A549 (cell line): ENCODE results near the gene LMX1B. TPM values are rescaled to one million over a fixed set of nuclear protein-coding genes. Genes with fewer than 3 reads are reported as not detected.

Source experiments
- ATAC-seq, 2 experiments: fragments of 200-7000 bp in 1 of 2; fragments of >200 bp in 1 of 2; cut with Nextera tagmentation in 1 of 2; cut with Tn5 transposase in 1 of 2; 3 replicates each; pipeline versions ENCODE4 v1.8.0 to v1.9.1; 2018 to 2020; ENCODE audit warnings: mild to moderate bottlenecking in 1 of 2, moderate library complexity in 1 of 2
- CTCF ChIA-PET: fragments of 300-600 bp; sonication (Branson Sonifier 250); formaldehyde crosslinking; extraction: SDS; loops from one replicate; lab custom pipeline; 2021; ENCODE audit warnings: antibody characterized with exemption, inconsistent platforms; lab: Yijun Ruan, JAX
- POLR2A ChIA-PET: fragments of 350-600 bp; formaldehyde crosslinking; extraction: SDS; loops from one replicate; lab custom pipeline; 2021; ENCODE audit warnings: antibody characterized with exemption, inconsistent platforms; lab: Yijun Ruan, JAX
- DNase-seq, 2 experiments: peaks; one replicate each; pipeline versions ENCODE4 v3.0.0 to v3.0.0-alpha.2; 2011 to 2016; ENCODE audit warnings: low read depth in 1 of 2, low spot score in 1 of 2
- FAIRE-seq: peaks from 2 replicates; lab custom pipeline; 2011; peaks lifted over from hg19 to GRCh38; lab: Jason Lieb, UNC
- H3K27ac ChIP-seq, 2 experiments: fragments of >200 bp; sonication (Bioruptor Twin); formaldehyde crosslinking; 3 replicates each; pipeline ENCODE4 v1.5.1; 2016 to 2017
- H3K4me1 ChIP-seq: fragments of >200 bp; sonication (Bioruptor Twin); formaldehyde crosslinking; 3 replicates; pipeline ENCODE4 v1.6.1; 2016
- H3K4me2 ChIP-seq: fragments of >200 bp; sonication (Bioruptor Twin); formaldehyde crosslinking; 3 replicates; pipeline ENCODE4 v1.6.1; 2016
- H3K4me3 ChIP-seq: fragments of >200 bp; sonication (Bioruptor Twin); formaldehyde crosslinking; 3 replicates; pipeline ENCODE4 v1.5.1; 2016
- H3K9me3 ChIP-seq: fragments of >200 bp; sonication (Bioruptor Twin); formaldehyde crosslinking; 3 replicates; pipeline ENCODE4 v1.6.1; 2016
- CHD2 ChIP-seq: fragments of 150-350 bp; IDR thresholded peaks from 2 replicates; pipeline ENCODE4 v1.6.1; 2014; ENCODE audit warnings: low read length; ENCODE audit not compliant: partially characterized antibody
- EHMT2 ChIP-seq: fragments of 200-600 bp; sonication (generic); IDR thresholded peaks from 2 replicates; pipeline ENCODE4 v1.6.1; 2016; ENCODE audit warnings: antibody characterized with exemption, low read depth, mild to moderate bottlenecking, moderate library complexity
- FOSB ChIP-seq: fragments of 250-450 bp; sonication (Bioruptor Pico); IDR thresholded peaks from 2 replicates; pipeline ENCODE4 v1.5.0; 2020; ENCODE audit warnings: mild to moderate bottlenecking, moderate library complexity
- HEYL ChIP-seq: fragments of 250-450 bp; sonication (Bioruptor Pico); IDR thresholded peaks from 2 replicates; pipeline ENCODE4 v1.8.0; 2021; ENCODE audit warnings: mild to moderate bottlenecking, moderate library complexity
- HOXB13 ChIP-seq: fragments of 250-450 bp; sonication (Bioruptor Pico); IDR thresholded peaks from 2 replicates; pipeline ENCODE4 v1.5.0; 2020; ENCODE audit warnings: low read depth, mild to moderate bottlenecking, moderate library complexity
- MYC ChIP-seq: IDR thresholded peaks from 2 replicates; pipeline ENCODE4 v1.6.1; 2012; ENCODE audit warnings: mild to moderate bottlenecking, inconsistent platforms, low read length, improper control_type of control experiment, borderline replicate concordance
- NFE2L2 ChIP-seq: fragments of 150-350 bp; conservative IDR thresholded peaks from 2 replicates; pipeline ENCODE4 v1.6.1; 2014; ENCODE audit warnings: low read length
- RAD21 ChIP-seq, 2 experiments: fragments of >200 bp in 1 of 2; sonication (Bioruptor Twin) in 1 of 2; formaldehyde crosslinking in 1 of 2; IDR thresholded peaks in 1 of 2; conservative IDR thresholded peaks in 1 of 2; 2 replicates in 1 of 2; 3 replicates in 1 of 2; pipeline ENCODE4 v1.6.1; 2012 to 2018; ENCODE audit warnings: inconsistent platforms in 1 of 2
- RNF2 ChIP-seq: fragments of 200-600 bp; sonication (generic); IDR thresholded peaks from 2 replicates; pipeline ENCODE4 v1.6.1; 2016; ENCODE audit warnings: low read depth, mild to moderate bottlenecking, antibody characterized with exemption, moderate library complexity, borderline replicate concordance
- SMC3 ChIP-seq: fragments of >200 bp; sonication (Bioruptor Twin); formaldehyde crosslinking; IDR thresholded peaks from 3 replicates; pipeline ENCODE4 v1.6.1; 2018; ENCODE audit warnings: inconsistent platforms
- ZFP36 ChIP-seq: fragments of 450-650 bp; IDR thresholded peaks from 2 replicates; pipeline ENCODE4 v1.6.1; 2014; ENCODE audit warnings: borderline replicate concordance; ENCODE audit not compliant: partially characterized antibody
- WGBS: methylation state at CpG from one replicate; pipeline ENCODE4 v1.1.6; 2017; ENCODE audit errors: missing lambda C conversion rate; 5-methylcytosine and 5-hydroxymethylcytosine counted together
- polyA plus RNA-seq, 4 experiments: library from polyadenylated mRNA; depleted of rRNA in 3 of 4; stranded (reverse); fragments of >200 nt; fragmentation: RNase III in 1 of 4; extraction: RNeasy Plus Mini Kit Qiagen cat#74134 plus additional on column Dnase treatment in 1 of 4; gene quantifications; 2 replicates in 3 of 4; 3 replicates in 1 of 4; pipeline ENCODE4 v1.2.3, GENCODE V29; 2011 to 2017
- TF ChIP-seq, protein P1 (sequence below): fragments of 200-600 bp; sonication (generic); IDR thresholded peaks from 2 replicates; pipeline ENCODE4 v1.6.1; 2016; ENCODE audit warnings: antibody characterized with exemption, mild to moderate bottlenecking, moderate library complexity
- TF ChIP-seq, protein P2 (sequence below): fragments of >200 bp; sonication (Bioruptor Twin); formaldehyde crosslinking; IDR thresholded peaks from 3 replicates; pipeline ENCODE4 v1.5.1; 2016
- TF ChIP-seq, protein P3 (sequence below): IDR thresholded peaks from 2 replicates; pipeline ENCODE4 v1.6.1; 2012
- TF ChIP-seq, protein P4 (sequence below): fragments of 250-450 bp; sonication (Bioruptor Pico); IDR thresholded peaks from 2 replicates; pipeline ENCODE4 v1.5.0; 2020; ENCODE audit warnings: low read depth, mild to moderate bottlenecking, moderate library complexity
- TF ChIP-seq, protein P5 (sequence below): fragments of >200 bp; sonication (Bioruptor Twin); formaldehyde crosslinking; IDR thresholded peaks from 2 replicates; pipeline ENCODE4 v1.6.1; 2016

Gene LMX1B
- polyA plus RNA-seq, 2 of the 4 experiments (the other 2 are of a cell fraction) = 0.41 to 0.56 TPM

DNA sequence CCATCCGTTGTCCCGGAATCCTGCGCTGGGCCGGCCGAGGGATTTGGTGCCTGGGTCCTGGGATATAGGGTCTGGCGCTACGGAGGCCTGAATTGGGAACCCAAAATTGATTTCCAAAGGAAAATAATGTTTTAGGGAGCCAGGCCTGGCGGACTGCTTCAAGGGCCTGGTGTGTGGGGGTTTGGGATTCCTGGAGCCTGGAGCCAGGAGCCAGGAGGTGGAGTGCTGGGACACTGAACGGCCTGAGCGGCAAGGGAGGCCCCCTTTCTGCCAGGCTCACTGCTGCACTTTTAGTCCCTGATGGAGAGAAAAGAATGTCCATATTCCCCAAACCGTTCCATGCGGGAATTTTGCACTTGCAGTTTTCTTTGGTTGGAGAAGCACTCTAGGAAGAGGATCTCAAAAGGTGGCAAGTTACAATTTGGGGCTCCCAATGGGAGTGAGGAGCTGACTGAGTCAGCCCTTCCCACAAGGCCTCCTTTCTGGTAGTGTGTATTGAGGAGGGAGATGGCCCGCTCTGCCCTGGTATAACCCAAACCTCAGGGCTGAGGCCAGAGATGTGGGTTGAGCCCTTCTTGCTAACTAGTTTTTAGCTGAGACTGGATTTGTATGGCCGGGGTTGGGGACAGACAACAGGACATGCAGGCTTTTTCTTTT is 2.2 kb downstream of the LMX1B start:
- WGBS = 91% methylated on average over 14 of the region's 14 CpGs
- Histone ChIP-seq H3K27ac (no peak overlapping the region), H3K4me1 (peaks cover 17% of the 10 kb centered on the region), H3K4me3 (no peak overlapping the region), H3K4me2 (no peak overlapping the region), H3K9me3 (no peaks in the 10 kb centered on the region)
- TF ChIP-seq SMC3 (no peak), HOXB13 (CRISPR knock-in tag) (no peak)
- ChIA-PET POLR2A (no interaction called here), CTCF (interaction anchor here (1.0 to 1.4 kb wide), 3 partner anchors 12 to 90 kb away, joined by 3 to 4 read pairs (median 3); no protein-coding TSS in a partner anchor)
- ATAC-seq = no peak
- FAIRE-seq = no peak
- DNase-seq = no peak

DNA sequence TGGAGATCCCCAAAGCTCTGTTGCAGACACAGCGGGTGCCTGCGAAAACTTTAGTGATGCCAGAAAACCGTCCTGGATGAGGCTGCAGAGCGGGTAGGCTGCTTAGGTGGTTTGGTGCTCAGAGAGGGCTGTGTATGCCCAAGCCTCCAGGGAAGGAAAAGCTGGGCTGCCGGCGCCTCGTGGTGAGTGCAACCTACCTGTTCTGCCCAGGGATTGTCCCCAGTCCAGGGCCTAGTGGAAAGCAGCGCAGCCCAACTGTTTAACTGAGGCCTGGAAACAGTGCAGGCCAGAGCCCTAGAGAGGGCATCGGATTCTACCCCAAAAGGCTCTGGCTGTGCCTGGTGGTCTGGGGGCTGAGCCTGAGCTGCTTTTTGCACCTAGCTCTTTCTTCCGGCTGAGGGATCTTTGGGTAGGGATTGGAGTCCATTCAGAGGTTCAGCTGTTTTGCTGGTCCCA is 2.8 kb downstream of the LMX1B start:
- 89% methylated on average over 10 of the region's 10 CpGs for WGBS
- DNase-seq = no peak
- POLR2A ChIA-PET = no interaction called here
- CTCF ChIA-PET = interaction anchor here (1.0 to 1.4 kb wide), 4 partner anchors 12 to 165 kb away, joined by 3 to 4 read pairs (median 4); no protein-coding TSS in a partner anchor
- H3K4me3 ChIP-seq = no peak overlapping the region
- no peak for FAIRE-seq
- no peaks in the 10 kb centered on the region for H3K9me3 ChIP-seq
- TF ChIP-seq SMC3 (no peak), RNF2 (no peak)
- TF ChIP-seq, protein P1, sequence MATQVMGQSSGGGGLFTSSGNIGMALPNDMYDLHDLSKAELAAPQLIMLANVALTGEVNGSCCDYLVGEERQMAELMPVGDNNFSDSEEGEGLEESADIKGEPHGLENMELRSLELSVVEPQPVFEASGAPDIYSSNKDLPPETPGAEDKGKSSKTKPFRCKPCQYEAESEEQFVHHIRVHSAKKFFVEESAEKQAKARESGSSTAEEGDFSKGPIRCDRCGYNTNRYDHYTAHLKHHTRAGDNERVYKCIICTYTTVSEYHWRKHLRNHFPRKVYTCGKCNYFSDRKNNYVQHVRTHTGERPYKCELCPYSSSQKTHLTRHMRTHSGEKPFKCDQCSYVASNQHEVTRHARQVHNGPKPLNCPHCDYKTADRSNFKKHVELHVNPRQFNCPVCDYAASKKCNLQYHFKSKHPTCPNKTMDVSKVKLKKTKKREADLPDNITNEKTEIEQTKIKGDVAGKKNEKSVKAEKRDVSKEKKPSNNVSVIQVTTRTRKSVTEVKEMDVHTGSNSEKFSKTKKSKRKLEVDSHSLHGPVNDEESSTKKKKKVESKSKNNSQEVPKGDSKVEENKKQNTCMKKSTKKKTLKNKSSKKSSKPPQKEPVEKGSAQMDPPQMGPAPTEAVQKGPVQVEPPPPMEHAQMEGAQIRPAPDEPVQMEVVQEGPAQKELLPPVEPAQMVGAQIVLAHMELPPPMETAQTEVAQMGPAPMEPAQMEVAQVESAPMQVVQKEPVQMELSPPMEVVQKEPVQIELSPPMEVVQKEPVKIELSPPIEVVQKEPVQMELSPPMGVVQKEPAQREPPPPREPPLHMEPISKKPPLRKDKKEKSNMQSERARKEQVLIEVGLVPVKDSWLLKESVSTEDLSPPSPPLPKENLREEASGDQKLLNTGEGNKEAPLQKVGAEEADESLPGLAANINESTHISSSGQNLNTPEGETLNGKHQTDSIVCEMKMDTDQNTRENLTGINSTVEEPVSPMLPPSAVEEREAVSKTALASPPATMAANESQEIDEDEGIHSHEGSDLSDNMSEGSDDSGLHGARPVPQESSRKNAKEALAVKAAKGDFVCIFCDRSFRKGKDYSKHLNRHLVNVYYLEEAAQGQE = no peak
- H3K4me2 ChIP-seq = no peak overlapping the region
- ATAC-seq = no peak
- no peak overlapping the region for H3K27ac ChIP-seq
- peaks cover 17% of the 10 kb centered on the region for H3K4me1 ChIP-seq

DNA sequence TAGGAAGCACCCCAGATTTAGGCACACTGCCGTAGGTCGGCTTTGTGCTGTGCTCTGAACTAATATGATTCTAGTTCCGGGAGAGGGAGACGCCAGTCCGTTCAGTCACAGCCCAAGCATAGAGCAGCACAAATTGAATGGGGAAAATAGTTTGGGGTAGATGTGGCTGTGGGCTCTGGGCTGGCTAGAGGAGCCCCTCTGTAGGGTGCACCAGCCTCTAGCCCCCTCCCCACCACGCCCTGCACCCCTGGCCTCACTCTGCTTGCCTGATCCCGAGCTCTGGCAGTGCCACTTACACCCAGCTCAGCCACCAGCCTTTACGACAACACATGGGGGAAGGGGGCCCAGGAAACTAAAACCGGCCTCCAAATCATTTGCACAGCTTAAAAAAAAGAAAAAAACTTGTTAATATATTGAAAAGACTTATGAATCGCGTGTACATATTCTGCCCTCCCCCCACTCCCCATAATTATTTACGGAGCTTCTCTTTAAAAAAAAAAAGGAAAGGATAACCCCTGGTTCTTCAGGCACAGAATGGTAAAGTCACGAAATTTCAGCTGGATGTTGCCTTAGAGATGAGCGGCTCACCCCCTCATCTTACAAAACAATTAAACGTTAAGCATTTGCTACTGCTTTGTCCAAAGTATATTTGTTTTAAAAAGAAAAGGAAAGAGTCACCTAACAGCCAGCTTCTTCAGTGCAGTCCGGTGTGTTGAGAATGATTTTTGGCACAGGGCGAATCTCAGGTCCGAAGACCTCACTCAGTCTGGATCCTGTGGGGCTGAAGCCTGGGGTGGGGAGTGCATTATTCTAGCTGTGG is 3.5 kb downstream of the LMX1B start:
- FAIRE-seq = no peak
- 80% methylated on average over 18 of the region's 18 CpGs for WGBS
- H3K4me1 ChIP-seq = peaks cover 11% of the 10 kb centered on the region
- H3K27ac ChIP-seq = no peak overlapping the region
- no peak overlapping the region for H3K4me3 ChIP-seq
- no peak overlapping the region for H3K4me2 ChIP-seq
- no peaks in the 10 kb centered on the region for H3K9me3 ChIP-seq
- TF ChIP-seq CHD2 = no peak
- TF ChIP-seq, all 56 proteins: peak for 0
- DNase-seq (no peak), ATAC-seq (no peak)
- ChIA-PET CTCF (interaction anchor here (1.0 to 1.4 kb wide), 5 partner anchors 13 to 165 kb away, joined by 3 to 4 read pairs (median 3); no protein-coding TSS in a partner anchor), POLR2A (no interaction called here)

DNA sequence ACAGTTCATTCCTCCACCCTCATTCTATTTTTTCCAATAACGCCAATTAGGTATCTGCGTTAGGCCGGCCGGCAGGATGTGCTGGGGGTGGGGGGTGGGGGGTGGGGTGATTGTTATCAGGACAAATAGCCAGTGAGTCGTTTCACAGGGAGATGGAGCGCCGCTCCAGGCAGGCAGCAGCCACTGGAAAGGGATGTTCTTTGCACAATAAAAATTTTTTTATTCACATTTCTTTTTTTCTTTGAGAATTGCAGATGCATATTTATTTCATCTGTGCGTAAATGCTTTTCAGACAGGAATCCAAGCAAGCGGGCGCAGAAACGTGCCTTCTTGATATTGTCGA is 4.1 kb downstream of the LMX1B start:
- H3K9me3 ChIP-seq = no peaks in the 10 kb centered on the region
- FAIRE-seq (no peak), ATAC-seq (no peak), DNase-seq (no peak)
- H3K27ac ChIP-seq = no peak overlapping the region
- ChIA-PET CTCF (interaction anchor here (1.1 kb wide), 1 partner anchor 73 kb away, joined by 3 read pairs; no protein-coding TSS in a partner anchor), POLR2A (no interaction called here)
- WGBS = 82% methylated on average over 12 of the region's 12 CpGs
- H3K4me1 ChIP-seq = peaks cover 7% of the 10 kb centered on the region; the same call in 2 of the 3 replicates
- no peak overlapping the region for H3K4me3 ChIP-seq
- H3K4me2 ChIP-seq = no peak overlapping the region
- TF ChIP-seq, protein P2, sequence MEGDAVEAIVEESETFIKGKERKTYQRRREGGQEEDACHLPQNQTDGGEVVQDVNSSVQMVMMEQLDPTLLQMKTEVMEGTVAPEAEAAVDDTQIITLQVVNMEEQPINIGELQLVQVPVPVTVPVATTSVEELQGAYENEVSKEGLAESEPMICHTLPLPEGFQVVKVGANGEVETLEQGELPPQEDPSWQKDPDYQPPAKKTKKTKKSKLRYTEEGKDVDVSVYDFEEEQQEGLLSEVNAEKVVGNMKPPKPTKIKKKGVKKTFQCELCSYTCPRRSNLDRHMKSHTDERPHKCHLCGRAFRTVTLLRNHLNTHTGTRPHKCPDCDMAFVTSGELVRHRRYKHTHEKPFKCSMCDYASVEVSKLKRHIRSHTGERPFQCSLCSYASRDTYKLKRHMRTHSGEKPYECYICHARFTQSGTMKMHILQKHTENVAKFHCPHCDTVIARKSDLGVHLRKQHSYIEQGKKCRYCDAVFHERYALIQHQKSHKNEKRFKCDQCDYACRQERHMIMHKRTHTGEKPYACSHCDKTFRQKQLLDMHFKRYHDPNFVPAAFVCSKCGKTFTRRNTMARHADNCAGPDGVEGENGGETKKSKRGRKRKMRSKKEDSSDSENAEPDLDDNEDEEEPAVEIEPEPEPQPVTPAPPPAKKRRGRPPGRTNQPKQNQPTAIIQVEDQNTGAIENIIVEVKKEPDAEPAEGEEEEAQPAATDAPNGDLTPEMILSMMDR = no peak
- TF ChIP-seq MYC = no peak
- no peak for TF ChIP-seq ZFP36
- no peak for TF ChIP-seq NFE2L2
- TF ChIP-seq, protein P3, sequence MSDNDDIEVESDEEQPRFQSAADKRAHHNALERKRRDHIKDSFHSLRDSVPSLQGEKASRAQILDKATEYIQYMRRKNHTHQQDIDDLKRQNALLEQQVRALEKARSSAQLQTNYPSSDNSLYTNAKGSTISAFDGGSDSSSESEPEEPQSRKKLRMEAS = no peak
- no peak for TF ChIP-seq EHMT2
- TF ChIP-seq, protein P4, sequence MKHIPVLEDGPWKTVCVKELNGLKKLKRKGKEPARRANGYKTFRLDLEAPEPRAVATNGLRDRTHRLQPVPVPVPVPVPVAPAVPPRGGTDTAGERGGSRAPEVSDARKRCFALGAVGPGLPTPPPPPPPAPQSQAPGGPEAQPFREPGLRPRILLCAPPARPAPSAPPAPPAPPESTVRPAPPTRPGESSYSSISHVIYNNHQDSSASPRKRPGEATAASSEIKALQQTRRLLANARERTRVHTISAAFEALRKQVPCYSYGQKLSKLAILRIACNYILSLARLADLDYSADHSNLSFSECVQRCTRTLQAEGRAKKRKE (CRISPR knock-in tag) = no peak
- no peak for TF ChIP-seq RNF2
- TF ChIP-seq HEYL = no peak
- TF ChIP-seq FOSB (CRISPR knock-in tag) = no peak
- TF ChIP-seq, protein P5, sequence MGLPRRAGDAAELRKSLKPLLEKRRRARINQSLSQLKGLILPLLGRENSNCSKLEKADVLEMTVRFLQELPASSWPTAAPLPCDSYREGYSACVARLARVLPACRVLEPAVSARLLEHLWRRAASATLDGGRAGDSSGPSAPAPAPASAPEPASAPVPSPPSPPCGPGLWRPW = no peak
- TF ChIP-seq RAD21 (conservative IDR thresholded peaks at IDR 0.05 in 1 of 2, IDR thresholded peaks at IDR 0.05 in 1 of 2) = no peak
